ENCODE data around the gene FRMD4B. TPM values are rescaled to one million over a fixed set of nuclear protein-coding genes. Genes with fewer than 3 reads are reported as not detected.
"Not testable (repeated sequence)": the region's sequence is repeated elsewhere in the genome, so short reads cannot be mapped to it uniquely, and the experiment has no call there.

FRMD4B gene
- total RNA-seq, 4 donors from 2014 or later, result 39.5 to 71.0 (median 56.0) TPM

- no peak for DNase-seq (ENCODE audit: low spot score)
- TF ChIP-seq CTCF (IDR thresholded peaks at IDR 0.05), result no peak
- ATAC-seq (ENCODE audit: low FRiP score), result no peak
Observed at GRCh38 chr3:69236812-69237707, 148.8 kb downstream of the FRMD4B start.

GRCh38 chr3:69235882-69236281 lies 150.0 kb downstream of the FRMD4B start:
- ATAC-seq (ENCODE audit: low FRiP score), result no peak
- no peak for TF ChIP-seq CTCF (IDR thresholded peaks at IDR 0.05)
- no peak for DNase-seq (ENCODE audit: low spot score)

- DNase-seq (ENCODE audit: low spot score); ATAC-seq (ENCODE audit: low FRiP score): not testable (repeated sequence)
Observed at GRCh38 chr3:69235227-69235626, 150.7 kb downstream of the FRMD4B start.

GRCh38 chr3:69232482-69232881 lies 153.4 kb downstream of the FRMD4B start:
- no peak for DNase-seq (ENCODE audit: low spot score)
- ATAC-seq (ENCODE audit: low FRiP score), result no peak
- no peak for TF ChIP-seq CTCF (IDR thresholded peaks at IDR 0.05)

GRCh38 chr3:69231929-69232440 lies 153.9 kb downstream of the FRMD4B start:
- DNase-seq (ENCODE audit: low spot score) (no peak), ATAC-seq (ENCODE audit: low FRiP score) (peak; percentile 95)
- TF ChIP-seq CTCF (IDR thresholded peaks at IDR 0.05), result no peak

- TF ChIP-seq CTCF (IDR thresholded peaks at IDR 0.05), result no peak
- ATAC-seq (ENCODE audit: low FRiP score) (peak; percentile 41), DNase-seq (ENCODE audit: low spot score) (no peak)
Observed at GRCh38 chr3:69226071-69226470, 159.8 kb downstream of the FRMD4B start.

- DNase-seq (ENCODE audit: low spot score) (no peak), ATAC-seq (ENCODE audit: low FRiP score) (no peak)
- no peak for TF ChIP-seq CTCF (IDR thresholded peaks at IDR 0.05)
Observed at GRCh38 chr3:69219101-69219708, 166.7 kb downstream of the FRMD4B start.

Measured in omental fat pad (tissue), 4 donors.